ENCODE measurements around the gene BUB1.
"Not testable (repeated sequence)": the region's sequence is repeated elsewhere in the genome, so short reads cannot be mapped to it uniquely, and the experiment has no call there.

The BUB1 gene

GRCh38 chr2:110639972-110640371 lies 37.9 kb downstream of the BUB1 start:
- DNase-seq (ENCODE audit: low read depth): no peak
- no peak overlapping the region for H3K4me3 ChIP-seq (ENCODE audit: low read depth, low read length)
- TF ChIP-seq, protein P1, sequence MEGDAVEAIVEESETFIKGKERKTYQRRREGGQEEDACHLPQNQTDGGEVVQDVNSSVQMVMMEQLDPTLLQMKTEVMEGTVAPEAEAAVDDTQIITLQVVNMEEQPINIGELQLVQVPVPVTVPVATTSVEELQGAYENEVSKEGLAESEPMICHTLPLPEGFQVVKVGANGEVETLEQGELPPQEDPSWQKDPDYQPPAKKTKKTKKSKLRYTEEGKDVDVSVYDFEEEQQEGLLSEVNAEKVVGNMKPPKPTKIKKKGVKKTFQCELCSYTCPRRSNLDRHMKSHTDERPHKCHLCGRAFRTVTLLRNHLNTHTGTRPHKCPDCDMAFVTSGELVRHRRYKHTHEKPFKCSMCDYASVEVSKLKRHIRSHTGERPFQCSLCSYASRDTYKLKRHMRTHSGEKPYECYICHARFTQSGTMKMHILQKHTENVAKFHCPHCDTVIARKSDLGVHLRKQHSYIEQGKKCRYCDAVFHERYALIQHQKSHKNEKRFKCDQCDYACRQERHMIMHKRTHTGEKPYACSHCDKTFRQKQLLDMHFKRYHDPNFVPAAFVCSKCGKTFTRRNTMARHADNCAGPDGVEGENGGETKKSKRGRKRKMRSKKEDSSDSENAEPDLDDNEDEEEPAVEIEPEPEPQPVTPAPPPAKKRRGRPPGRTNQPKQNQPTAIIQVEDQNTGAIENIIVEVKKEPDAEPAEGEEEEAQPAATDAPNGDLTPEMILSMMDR (IDR thresholded peaks at IDR 0.05; ENCODE audit: low read depth, low read length, missing control alignments): no peak

- TF ChIP-seq, protein P1 (IDR thresholded peaks at IDR 0.05; ENCODE audit: low read depth, low read length, missing control alignments): no peak
- no peak overlapping the region for H3K4me3 ChIP-seq (ENCODE audit: low read depth, low read length)
- DNase-seq (ENCODE audit: low read depth): no peak
These were observed 38.7 kb downstream of the BUB1 start for GRCh38 chr2:110638952-110639695.

GRCh38 chr2:110638004-110638403 lies 39.9 kb downstream of the BUB1 start:
- H3K4me3 ChIP-seq (ENCODE audit: low read depth, low read length): no peak overlapping the region
- no peak for DNase-seq (ENCODE audit: low read depth)
- TF ChIP-seq, protein P1 (IDR thresholded peaks at IDR 0.05; ENCODE audit: low read depth, low read length, missing control alignments): no peak

DNA sequence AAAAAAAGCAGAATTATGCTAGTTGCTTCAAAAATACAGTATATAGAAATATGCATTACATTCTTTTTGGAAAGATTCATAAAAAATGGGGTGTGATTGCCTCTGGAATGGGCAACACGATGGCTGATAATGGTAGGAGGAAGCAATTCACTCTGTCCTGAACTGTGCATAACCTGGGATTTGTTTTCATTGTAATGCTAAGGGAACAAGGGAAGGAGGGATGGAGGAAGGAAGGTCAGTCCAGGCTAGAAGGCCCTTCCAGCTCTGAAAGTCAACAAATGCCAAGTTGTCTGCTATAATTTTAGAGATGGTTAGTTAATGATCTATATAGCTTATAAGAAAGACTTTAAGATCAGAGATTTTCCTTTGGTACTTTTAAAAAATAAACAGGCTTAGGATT lies 40.8 kb downstream of the BUB1 start:
- DNase-seq (ENCODE audit: low read depth): no peak
- TF ChIP-seq, protein P1 (IDR thresholded peaks at IDR 0.05; ENCODE audit: low read depth, low read length, missing control alignments): no peak
- H3K4me3 ChIP-seq (ENCODE audit: low read depth, low read length): no peak overlapping the region

- not testable (repeated sequence) for H3K4me3 ChIP-seq (ENCODE audit: low read depth, low read length); DNase-seq (ENCODE audit: low read depth)
These were observed 41.8 kb downstream of the BUB1 start for GRCh38 chr2:110635949-110636628.

- not testable (repeated sequence) for DNase-seq (ENCODE audit: low read depth); H3K4me3 ChIP-seq (ENCODE audit: low read depth, low read length)
These were observed 50.5 kb downstream of the BUB1 start for GRCh38 chr2:110627348-110627747.

GRCh38 chr2:110619326-110619939 lies 58.4 kb downstream of the BUB1 start:
- not testable (repeated sequence) for H3K4me3 ChIP-seq (ENCODE audit: low read depth, low read length); DNase-seq (ENCODE audit: low read depth)

GRCh38 chr2:110613927-110614326 lies 63.9 kb downstream of the BUB1 start:
- H3K4me3 ChIP-seq (ENCODE audit: low read depth, low read length); DNase-seq (ENCODE audit: low read depth): not testable (repeated sequence)

- H3K4me3 ChIP-seq (ENCODE audit: low read depth, low read length); DNase-seq (ENCODE audit: low read depth): not testable (repeated sequence)
These were observed 67.1 kb downstream of the BUB1 start for GRCh38 chr2:110610613-110611250.

DNA sequence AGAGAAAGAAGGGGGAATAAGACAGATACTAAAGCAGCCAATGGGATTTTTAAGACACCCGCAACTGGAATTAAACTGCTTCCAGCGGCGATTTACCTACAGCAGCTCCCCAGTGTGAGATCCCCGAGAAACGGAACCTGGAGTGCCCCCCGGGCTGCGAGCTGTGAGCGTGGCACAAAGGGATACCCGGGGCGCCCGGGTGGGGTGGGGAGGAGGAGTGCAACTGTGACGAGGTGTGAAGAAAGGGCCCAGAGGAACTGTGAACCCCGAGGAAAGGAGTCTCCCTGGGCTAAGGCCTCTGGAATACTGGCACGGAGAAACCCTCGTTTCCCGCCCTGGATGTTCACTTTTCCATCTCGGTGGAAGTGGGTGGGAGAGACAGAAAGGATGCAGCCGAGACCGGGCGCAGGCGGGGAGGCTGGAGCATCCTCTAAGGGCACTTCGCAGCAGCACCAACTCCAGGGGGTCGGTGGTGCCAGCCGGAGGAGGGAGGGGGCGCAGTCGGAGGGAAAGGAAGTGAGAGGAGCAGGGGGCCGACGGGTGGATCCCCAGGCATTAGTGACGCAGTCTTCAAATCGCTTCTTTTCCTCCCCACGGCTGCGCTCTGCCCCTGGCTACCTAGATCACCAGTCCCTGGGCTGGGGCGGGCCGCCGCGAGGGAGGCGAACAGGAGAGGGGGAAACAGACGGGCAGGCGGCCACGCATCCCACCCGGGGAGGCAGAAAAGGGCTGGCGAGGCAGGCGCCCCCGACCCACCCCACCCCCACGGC lies 67.8 kb downstream of the BUB1 start:
- not testable (repeated sequence) for DNase-seq (ENCODE audit: low read depth); H3K4me3 ChIP-seq (ENCODE audit: low read depth, low read length)

- H3K4me3 ChIP-seq (ENCODE audit: low read depth, low read length); DNase-seq (ENCODE audit: low read depth): not testable (repeated sequence)
These were observed 68.9 kb downstream of the BUB1 start for GRCh38 chr2:110608788-110609502.

- DNase-seq (ENCODE audit: low read depth); H3K4me3 ChIP-seq (ENCODE audit: low read depth, low read length): not testable (repeated sequence)
These were observed 72.8 kb downstream of the BUB1 start for GRCh38 chr2:110605057-110605456.

Data from GM12864 (cell line).